HTR-8/SVneo (cell line): Measurements from ENCODE around the gene ROR1.

Experiments
- DNase-seq: peaks from one replicate; pipeline ENCODE4 v3.0.0; 2011; ENCODE audit warnings: low spot score, mixed read lengths; ENCODE audit not compliant: insufficient read length
- FAIRE-seq: peaks from 2 replicates; lab custom pipeline; 2011; peaks lifted over from hg19 to GRCh38; lab: Jason Lieb, UNC

The ROR1 gene

DNA sequence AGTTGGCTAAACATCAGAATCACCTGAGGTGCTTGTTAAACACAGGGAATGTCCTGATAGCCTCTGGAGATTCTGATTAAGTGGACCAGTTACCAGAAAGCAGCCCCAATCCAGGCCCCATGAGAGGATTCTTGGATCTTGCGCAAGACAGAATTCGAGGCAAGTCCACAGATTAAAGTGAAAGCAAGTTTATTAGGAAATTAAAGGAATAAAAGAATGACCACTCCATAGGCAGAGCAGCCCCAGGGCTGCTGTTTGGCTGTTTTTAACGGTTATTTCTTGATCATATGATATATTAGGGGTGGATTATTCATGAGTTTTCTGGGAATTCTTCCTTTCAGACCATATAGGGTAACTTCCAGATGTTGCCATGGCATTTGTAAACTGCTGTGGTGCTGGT is 176.2 kb downstream of the ROR1 start:
- DNase-seq (no peak), FAIRE-seq (no peak)

DNA sequence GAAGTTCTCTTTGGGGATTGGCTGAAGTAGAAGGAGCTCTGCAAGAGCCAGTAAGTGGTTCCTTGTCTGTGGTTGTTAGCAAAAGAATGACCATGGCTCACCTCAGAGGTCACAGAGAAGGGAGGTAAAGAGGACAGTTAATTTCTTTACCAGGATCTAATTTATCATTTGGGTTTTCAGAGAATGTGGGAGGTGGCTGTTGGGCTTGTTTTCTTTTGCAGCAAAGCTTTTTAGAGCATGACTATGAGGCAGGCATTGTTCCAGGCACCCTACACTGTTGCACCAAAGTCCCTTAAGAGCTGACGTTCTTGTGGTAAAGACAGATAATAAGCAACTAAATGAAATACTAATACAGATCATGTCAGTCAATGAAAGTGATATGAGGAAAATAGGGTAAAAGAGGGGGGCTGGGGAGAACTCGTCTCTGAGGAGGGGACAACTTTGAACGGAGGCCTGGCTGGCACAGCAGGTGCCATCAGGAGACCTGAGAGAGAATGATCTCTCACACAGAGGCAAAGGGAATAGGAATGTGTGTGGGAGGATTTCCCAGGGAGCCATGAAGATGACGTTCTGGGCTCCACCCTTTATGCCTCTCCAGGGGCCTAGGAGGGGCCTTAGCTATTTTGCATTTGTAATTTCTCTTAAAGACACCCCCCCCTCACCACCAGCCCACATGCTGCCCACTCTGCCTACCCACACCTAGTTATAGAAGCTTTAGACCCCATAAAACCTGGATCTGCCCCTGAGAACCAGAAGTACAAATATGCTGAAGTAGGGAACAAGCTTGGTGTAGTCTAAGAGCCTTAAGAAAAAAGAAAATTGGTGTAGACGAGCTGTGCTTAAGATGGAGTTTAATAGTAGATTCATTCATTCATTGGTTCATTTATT is 177.5 kb downstream of the ROR1 start:
- DNase-seq (no peak), FAIRE-seq (no peak)

GRCh38 chr1:63954187-63954586 is 180.4 kb downstream of the ROR1 start:
- DNase-seq (no peak), FAIRE-seq (no peak)

GRCh38 chr1:63955370-63956145 is 181.7 kb downstream of the ROR1 start:
- no peak for FAIRE-seq

DNA sequence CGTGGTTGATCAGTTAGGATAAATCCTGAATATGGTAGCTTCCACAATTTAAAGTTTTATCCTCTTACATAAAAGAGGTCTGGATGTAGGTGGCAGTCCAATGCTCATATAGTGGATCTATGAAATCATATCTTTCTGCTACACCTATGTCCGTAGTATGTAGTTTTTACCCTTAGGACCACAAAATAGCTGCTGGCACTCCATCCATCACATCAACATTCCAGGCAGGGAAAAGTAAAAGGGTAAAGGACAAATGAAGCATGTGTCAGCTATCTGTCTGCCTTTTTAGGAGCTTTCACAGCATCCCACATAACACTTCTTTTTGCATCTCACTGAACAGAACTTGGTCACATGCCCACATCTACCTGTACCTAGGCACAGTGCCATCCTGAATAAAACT is 184.7 kb downstream of the ROR1 start:
- FAIRE-seq (no peak), DNase-seq (no peak)

More at GRCh38 chr1:63955370-63956145, 181.7 kb downstream of the ROR1 start:
- no peak for DNase-seq

DNA sequence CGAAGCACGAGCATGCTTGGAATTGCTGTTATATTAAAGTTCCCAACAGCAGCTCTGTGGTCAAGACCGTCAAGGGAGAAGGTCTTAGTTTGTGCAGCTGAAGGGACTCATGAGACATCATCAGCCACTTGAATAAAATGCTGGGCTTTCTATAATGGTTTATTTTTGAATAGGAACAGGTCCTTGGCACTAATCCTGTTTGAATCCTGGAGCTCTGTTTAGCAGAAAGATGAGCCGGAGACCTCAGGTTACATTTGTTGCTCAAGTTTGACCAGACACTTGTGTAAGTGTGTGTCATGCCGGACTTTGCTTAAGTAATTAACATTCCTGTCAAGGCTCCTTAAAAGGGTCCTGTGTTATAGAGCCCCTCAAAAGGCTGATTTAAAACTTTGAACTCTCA is 186.5 kb downstream of the ROR1 start:
- DNase-seq = no peak
- no peak for FAIRE-seq

DNA sequence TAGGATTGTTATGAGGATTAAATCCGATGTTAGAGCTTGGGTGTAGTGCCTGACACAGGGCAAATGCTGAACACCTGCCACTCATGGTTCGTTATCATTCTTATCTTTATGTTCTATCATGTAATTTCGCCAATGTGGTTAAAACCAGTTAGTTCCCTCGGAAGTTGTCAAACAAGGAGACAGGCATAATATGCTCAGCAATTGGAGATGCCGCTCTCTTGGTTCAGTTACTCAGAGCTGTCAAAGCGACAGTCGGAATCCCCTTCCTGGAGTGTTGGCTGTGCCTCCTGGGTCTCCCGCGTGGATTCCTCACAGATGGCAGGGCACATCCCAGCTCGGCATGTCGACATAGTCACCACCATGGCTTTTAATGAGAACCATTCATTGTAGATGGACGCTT is 192.2 kb downstream of the ROR1 start:
- DNase-seq (no peak), FAIRE-seq (no peak)

DNA sequence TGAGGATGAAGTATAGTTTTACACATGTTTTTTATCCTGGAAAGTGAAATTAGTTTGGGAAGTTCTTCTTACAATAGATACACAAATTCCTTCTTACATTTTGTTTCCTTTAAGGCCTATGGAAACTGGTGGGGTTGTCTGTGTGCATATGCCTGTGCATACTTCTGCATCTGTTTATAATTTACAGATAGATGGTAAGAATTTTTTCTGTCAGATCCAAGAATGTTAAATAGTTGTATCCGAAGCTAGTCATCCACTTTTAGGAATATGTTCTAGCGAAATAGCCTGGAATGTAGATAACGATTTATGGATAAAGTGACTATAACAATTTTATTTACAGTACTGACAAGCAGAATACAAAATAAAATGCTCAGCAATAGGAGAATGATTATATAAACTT is 194.1 kb downstream of the ROR1 start:
- FAIRE-seq (no peak), DNase-seq (no peak)

- DNase-seq (no peak), FAIRE-seq (no peak)
Observed at GRCh38 chr1:63968663-63969440, 195.0 kb downstream of the ROR1 start.

DNA sequence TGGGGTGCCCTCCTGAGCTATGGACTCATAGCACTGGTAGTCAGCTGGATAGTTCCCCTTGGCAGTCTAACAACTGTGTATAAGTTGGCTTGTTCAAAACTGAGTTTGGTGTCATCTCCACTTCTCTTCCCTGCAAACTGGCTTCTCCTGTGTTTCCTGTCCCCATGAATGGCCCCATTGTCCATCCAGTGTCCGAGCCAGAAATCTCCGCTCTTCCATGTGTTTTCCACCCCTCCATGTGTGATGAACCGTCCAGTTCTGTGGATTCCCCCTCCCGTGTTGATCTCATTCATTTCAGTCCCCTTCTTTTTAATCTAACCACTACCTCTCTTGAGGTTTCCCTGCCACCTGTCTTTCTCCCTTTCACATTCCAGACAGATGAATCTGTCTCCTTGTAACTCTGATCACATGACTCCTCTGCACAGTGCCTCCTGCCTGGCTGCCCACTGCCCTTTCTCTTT is 195.7 kb downstream of the ROR1 start:
- DNase-seq = peak; percentile 35
- FAIRE-seq = no peak

DNA sequence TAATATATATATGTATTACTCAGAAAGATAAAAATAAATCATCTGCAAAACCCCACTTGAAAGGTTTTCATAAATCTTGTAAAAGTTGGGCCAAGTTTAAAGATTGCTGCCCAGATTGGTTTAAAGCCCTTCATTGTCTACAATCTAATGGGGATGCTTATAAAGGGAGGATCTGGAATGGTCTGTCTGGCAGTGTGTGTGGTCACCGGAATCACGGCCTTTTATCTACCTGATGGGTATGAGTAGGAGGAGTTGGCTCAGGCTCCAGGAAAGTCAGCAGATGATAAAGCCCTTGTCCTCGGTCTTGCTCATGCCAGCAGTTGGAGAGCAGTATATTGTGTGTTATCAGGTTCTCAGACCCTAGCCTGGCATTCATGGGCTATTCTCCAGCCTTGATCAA is 197.7 kb downstream of the ROR1 start:
- DNase-seq = no peak
- no peak for FAIRE-seq

DNA sequence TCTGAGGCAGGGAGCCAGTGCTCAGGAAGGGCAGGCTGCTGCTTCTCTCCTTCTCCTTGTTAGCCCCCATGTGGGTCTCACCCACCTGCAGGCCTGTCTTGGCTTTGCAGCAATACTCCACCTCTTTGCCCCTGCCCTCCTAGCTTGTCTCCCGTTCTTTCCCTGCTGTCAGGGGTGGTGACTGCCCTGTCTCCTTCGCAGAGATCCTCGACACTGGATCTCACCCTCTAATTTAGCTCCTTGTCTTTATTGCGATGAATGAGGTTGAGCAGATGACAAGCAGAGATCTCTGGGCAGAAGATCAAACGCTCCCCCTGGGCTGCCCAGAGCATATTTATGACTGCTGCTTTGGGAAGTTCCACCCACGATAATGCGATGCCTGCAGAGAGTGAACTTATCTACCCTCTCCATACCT is 199.2 kb downstream of the ROR1 start:
- no peak for DNase-seq
- FAIRE-seq = no peak

DNA sequence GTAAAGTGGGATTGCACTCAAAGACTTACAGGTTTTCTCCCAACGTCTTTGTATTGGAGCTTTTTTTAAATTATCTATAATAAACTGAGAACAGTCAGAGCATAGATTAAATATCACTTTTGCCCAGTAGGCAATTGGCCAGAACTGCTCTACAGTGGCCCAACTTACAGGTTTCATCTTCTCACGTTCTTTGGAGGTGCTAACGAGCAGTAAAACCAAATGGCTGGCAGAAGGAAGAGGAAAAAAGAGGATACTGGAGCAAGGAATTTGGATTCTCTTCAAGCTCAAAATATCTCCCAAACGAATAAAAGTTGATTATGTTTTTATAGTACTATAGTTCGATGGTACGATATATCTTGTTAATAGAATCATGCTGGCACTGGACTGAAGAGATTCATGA is 201.1 kb downstream of the ROR1 start:
- DNase-seq (no peak), FAIRE-seq (no peak)

DNA sequence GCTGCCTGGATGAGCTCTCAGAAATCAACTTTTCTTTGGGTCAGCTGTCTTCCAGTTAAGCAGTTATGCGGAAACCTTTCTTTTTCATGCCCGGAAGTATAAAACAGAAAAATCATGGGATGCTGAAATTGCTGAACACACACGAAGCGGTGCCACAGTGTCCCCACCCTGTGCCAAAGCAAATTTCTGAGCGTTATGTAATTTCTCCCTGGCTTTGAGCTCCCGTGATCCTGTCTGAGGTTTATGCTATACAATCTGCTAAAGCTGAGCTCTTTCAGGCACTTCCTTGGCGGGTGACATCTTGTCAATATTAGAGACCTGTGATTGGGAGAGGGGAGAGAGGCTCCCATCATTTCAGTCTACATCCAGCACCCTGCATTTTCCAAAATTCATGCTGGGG is 201.7 kb downstream of the ROR1 start:
- FAIRE-seq (no peak), DNase-seq (no peak)

- DNase-seq (no peak), FAIRE-seq (no peak)
Observed at GRCh38 chr1:63976006-63976405, 202.2 kb downstream of the ROR1 start.

- FAIRE-seq = no peak
- no peak for DNase-seq
Observed at GRCh38 chr1:63977466-63977865, 203.6 kb downstream of the ROR1 start.

DNA sequence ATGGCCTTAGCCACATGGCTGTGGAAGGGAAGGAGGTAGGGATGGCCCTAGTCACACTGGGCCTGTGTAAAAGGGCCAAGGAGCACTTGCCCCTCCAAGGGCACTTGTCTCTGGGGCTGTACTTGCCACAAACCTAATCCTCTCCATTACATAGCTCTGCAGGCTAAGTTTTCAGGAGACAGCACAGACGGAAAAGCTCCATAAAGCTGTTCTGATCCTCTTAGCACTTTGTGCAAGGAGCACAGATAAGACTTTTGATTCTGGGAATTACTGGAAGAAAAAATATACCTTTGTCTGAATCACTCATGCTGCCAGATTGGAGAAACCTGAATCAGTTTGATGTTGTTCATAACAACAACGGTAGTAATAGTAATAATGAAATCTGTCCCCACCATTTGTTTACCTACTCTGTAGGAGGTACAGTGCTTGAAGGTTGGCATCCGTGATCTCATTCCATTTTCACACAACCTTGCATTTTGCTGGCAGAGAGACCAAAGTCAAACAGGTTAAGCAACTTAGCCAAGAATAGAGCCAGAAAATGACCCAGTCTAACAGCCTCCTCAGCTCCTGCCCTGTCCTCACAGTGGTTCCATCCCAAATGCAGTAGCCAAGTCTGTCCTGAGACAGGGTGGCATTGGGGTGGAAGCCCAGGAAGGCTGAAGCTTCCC is 207.1 kb downstream of the ROR1 start:
- no peak for FAIRE-seq

DNA sequence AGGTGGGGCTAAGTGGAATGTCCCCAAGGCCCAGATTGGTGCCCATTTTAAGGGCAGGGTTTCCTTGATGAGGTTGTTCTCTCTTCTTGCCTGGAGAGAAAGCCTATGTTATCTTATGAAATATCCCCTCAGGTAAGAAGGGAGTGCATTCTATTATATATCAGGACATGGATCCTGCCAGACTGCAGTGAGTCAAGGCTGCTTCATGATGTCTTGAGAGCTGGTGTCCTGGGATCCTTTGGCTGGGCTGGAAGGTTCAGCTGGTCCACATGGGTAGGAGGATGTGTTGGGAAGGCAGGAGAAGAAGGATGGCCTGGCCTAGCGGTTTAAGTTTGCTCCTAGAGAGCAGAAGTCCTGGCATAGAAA is 207.6 kb downstream of the ROR1 start:
- FAIRE-seq = no peak

More for the DNA sequence above, 207.1 kb downstream of the ROR1 start:
- no peak for DNase-seq

DNA sequence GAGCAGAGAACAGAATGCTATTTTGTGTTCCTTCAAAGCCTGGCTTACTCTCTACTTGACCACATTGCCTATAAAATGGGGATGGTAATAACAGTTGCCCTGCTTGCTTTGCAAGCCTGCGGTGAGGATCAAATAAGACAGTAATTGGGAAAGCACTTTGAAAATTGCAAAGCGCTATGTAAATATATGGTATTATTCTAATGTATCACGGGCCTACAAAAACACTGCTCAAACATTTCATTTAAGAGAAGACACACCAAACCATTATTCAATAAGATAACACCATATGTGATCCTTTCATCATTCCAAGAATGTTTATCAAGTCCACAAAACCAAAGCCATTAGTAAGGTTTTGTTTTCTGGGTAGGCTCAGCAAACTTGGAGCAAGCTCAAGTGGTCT is 208.4 kb downstream of the ROR1 start:
- FAIRE-seq = no peak

More for the DNA sequence above, 207.6 kb downstream of the ROR1 start:
- DNase-seq = no peak

More for the DNA sequence above, 208.4 kb downstream of the ROR1 start:
- no peak for DNase-seq
